HepG2 (cell line): Measurements from ENCODE around the gene TMEM14C.

Experiments used
- CTCF ChIP-seq: sonication (generic); formaldehyde crosslinking; IDR thresholded peaks from 2 replicates; pipeline ENCODE4 v1.5.0; 2020; ENCODE audit warnings: mild to moderate bottlenecking, missing genetic modification reagents, moderate library complexity
- EZH2 ChIP-seq: conservative IDR thresholded peaks from 2 replicates; pipeline ENCODE4 v1.6.1; 2012; ENCODE audit warnings: mild to moderate bottlenecking, low read depth, low read length, moderate library complexity
- HDAC1 ChIP-seq: sonication (generic); formaldehyde crosslinking; IDR thresholded peaks from 2 replicates; pipeline ENCODE4 v1.5.1; 2020; ENCODE audit warnings: mild to moderate bottlenecking, missing genetic modification reagents
- MTA1 ChIP-seq: sonication (generic); formaldehyde crosslinking; IDR thresholded peaks from 2 replicates; pipeline ENCODE4 v1.4.0; 2020; ENCODE audit warnings: missing genetic modification reagents, mild to moderate bottlenecking, borderline replicate concordance
- RARG ChIP-seq: sonication (generic); formaldehyde crosslinking; IDR thresholded peaks from 2 replicates; pipeline ENCODE4 v1.4.0; 2020; ENCODE audit warnings: low read depth, mild to moderate bottlenecking, missing genetic modification reagents
- REST ChIP-seq, 2 experiments: IDR thresholded peaks; 2 replicates each; pipeline ENCODE4 v1.6.1; 2011 to 2012; ENCODE audit warnings: low read length in 2 of 2, borderline replicate concordance in 1 of 2, low read depth in 1 of 2, mild to moderate bottlenecking in 1 of 2, moderate library complexity in 1 of 2
- TCF12 ChIP-seq, 2 experiments: fragments of 450-650 bp in 1 of 2; sonication (generic) in 1 of 2; formaldehyde crosslinking in 1 of 2; IDR thresholded peaks; 2 replicates each; pipeline versions ENCODE4 v1.6.1 to v1.8.0; 2017 to 2022; ENCODE audit warnings: antibody characterized with exemption in 1 of 2, mild to moderate bottlenecking in 1 of 2, missing genetic modification reagents in 1 of 2, moderate library complexity in 1 of 2
- ZFP91 ChIP-seq: sonication (generic); formaldehyde crosslinking; IDR thresholded peaks from 2 replicates; pipeline ENCODE4 v1.9.0; 2022; ENCODE audit warnings: missing genetic modification reagents, mild to moderate bottlenecking, borderline replicate concordance
- ZFX ChIP-seq: sonication (generic); formaldehyde crosslinking; IDR thresholded peaks from 2 replicates; pipeline ENCODE4 v1.4.0; 2020; ENCODE audit warnings: mild to moderate bottlenecking, low read depth, missing genetic modification reagents, moderate library complexity
- ZNF629 ChIP-seq: sonication (generic); formaldehyde crosslinking; conservative IDR thresholded peaks from 2 replicates; pipeline ENCODE4 v1.5.0; 2020; ENCODE audit warnings: missing genetic modification reagents
- TF ChIP-seq, protein P1 (sequence below): IDR thresholded peaks from 2 replicates; pipeline ENCODE4 v1.6.1; 2012; ENCODE audit warnings: low read depth, low read length, improper control_type of control experiment

- TF ChIP-seq REST (IDR thresholded peaks at IDR 0.05; ENCODE audit: borderline replicate concordance in 1 of 2, low read depth in 1 of 2, low read length in 2 of 2) = no peak
- TF ChIP-seq HDAC1 (CRISPR knock-in tag) = no peak
- no peak for TF ChIP-seq ZNF629 (CRISPR knock-in tag)
- no peak for TF ChIP-seq CTCF (CRISPR knock-in tag)
- TF ChIP-seq ZFX (CRISPR knock-in tag) = no peak
- no peak for TF ChIP-seq RARG (CRISPR knock-in tag)
- TF ChIP-seq, protein P1, sequence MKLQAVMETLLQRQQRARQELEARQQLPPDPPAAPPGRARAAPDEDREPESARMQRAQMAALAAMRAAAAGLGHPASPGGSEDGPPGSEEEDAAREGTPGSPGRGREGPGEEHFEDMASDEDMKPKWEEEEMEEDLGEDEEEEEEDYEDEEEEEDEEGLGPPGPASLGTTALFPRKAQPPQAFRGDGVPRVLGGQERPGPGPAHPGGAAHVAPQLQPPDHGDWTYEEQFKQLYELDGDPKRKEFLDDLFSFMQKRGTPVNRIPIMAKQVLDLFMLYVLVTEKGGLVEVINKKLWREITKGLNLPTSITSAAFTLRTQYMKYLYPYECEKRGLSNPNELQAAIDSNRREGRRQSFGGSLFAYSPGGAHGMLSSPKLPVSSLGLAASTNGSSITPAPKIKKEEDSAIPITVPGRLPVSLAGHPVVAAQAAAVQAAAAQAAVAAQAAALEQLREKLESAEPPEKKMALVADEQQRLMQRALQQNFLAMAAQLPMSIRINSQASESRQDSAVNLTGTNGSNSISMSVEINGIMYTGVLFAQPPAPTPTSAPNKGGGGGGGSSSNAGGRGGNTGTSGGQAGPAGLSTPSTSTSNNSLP = no peak
- TF ChIP-seq EZH2 = no peak
- no peak for TF ChIP-seq ZFP91 (CRISPR knock-in tag)
- no peak for TF ChIP-seq TCF12 (IDR thresholded peaks at IDR 0.05)
- TF ChIP-seq TCF12 (CRISPR knock-in tag; IDR thresholded peaks at IDR 0.05) = no peak
- TF ChIP-seq MTA1 = no peak
Observed at GRCh38 chr6:10733151-10733715, 10.4 kb downstream of the TMEM14C start.
